HUES64 (cell line): Measurements from ENCODE around the gene PCDHAC2.

Experiments
- H3K27ac ChIP-seq: 2 replicates; pipeline ENCODE4 v1.7.0; 2013; ENCODE audit warnings: low read depth, low read length, inconsistent platforms
- H3K27me3 ChIP-seq: 2 replicates; pipeline ENCODE4 v1.6.1; 2013; ENCODE audit warnings: mild to moderate bottlenecking, low read length; ENCODE audit not compliant: insufficient read depth
- H3K36me3 ChIP-seq: 2 replicates; pipeline ENCODE4 v1.6.1; 2013; ENCODE audit warnings: mild to moderate bottlenecking, low read length; ENCODE audit not compliant: insufficient read depth
- H3K4me1 ChIP-seq: 2 replicates; pipeline ENCODE4 v1.6.1; 2013; ENCODE audit warnings: mild to moderate bottlenecking, low read length, moderate library complexity; ENCODE audit not compliant: insufficient read depth
- H3K4me3 ChIP-seq: 2 replicates; pipeline ENCODE4 v1.5.1; 2013; ENCODE audit warnings: mild to moderate bottlenecking, low read length, moderate library complexity
- H3K9ac ChIP-seq: 2 replicates; pipeline ENCODE4 v1.6.1; 2013; ENCODE audit warnings: mild to moderate bottlenecking, low read depth, low read length
- H3K9me3 ChIP-seq: 2 replicates; pipeline ENCODE4 v1.6.1; 2013; ENCODE audit warnings: low read depth, low read length; ENCODE audit not compliant: insufficient read depth
- WGBS: fragments of 150-250, 120-280 bp; methylation state at CpG from one replicate; pipeline ENCODE4 v1.1.7; 2013; ENCODE audit warnings: missing lambda C conversion rate; 5-methylcytosine and 5-hydroxymethylcytosine counted together

The PCDHAC2 gene

DNA sequence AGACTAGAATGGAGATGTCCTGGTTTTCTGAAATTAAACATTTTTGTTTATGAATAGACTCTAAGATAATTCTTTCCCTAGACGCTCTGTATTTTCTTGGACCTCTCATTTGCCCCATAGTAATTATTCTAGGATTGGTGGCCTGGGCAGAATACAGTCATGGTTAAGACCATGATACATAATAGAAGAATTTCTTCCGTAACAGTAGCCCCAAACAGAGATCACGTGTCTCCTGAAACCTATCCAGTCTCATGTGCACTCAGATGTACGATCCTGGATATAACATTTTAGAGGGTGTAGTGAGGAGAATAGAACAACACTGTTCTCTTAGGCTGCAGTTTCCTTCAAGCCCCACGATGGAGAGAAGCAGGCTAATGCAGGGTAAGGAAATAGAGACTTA lies 22.3 kb downstream of the PCDHAC2 start:
- WGBS = 95% methylated on average over 4 of the region's 5 CpGs
- H3K4me1 ChIP-seq = peaks cover 61% of the 10 kb centered on the region
- H3K36me3 ChIP-seq = no peaks in the 10 kb centered on the region; the same call in 1 of the 2 replicates
- H3K27ac ChIP-seq = no peak overlapping the region
- H3K27me3 ChIP-seq = no peaks in the 10 kb centered on the region
- no peaks in the 10 kb centered on the region for H3K9me3 ChIP-seq
- H3K9ac ChIP-seq = no peak overlapping the region
- no peak overlapping the region for H3K4me3 ChIP-seq

DNA sequence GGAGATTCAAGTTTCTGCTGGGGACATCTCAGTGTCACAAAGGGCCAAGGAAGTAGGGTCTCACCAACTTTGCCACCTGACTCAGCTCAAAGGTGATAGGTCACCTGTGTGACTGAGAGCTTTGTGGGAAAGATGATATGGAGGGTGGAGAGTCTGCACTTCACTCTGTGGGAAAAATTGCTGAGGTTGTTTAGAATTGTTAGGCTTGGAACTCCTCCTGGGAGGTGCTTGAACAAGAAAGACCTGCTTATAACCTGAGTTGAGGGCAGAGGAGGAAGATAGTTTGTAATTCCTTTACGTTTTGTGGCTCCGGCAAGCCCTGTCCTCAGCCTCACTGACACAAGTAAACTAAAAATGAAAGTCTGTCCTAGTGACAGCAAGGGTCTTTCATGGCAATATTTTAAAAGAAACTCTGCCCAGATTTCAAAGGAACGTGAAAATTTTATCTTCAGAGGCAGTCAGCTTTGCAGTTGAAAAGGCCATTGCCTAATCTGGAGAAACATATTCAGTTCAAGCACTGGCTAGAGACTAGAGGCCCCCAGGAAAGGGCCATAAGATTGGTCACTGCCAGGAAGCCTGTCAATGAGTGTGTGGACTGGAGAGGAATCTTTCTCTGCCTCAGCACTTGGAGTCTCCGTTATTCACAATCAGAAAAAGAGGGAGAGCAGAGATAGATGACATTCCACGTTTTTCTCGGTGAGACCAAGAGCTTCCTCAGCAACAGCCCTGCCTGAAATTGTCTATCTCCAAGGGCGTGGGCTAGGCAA lies 23.2 kb downstream of the PCDHAC2 start:
- Histone ChIP-seq H3K27me3 (no peaks in the 10 kb centered on the region), H3K27ac (no peak overlapping the region), H3K9me3 (no peaks in the 10 kb centered on the region), H3K36me3 (no peaks in the 10 kb centered on the region; the same call in 1 of the 2 replicates), H3K9ac (no peak overlapping the region), H3K4me3 (no peak overlapping the region), H3K4me1 (peaks cover 55% of the 10 kb centered on the region)
- WGBS = 85% methylated on average over 7 of the region's 7 CpGs

DNA sequence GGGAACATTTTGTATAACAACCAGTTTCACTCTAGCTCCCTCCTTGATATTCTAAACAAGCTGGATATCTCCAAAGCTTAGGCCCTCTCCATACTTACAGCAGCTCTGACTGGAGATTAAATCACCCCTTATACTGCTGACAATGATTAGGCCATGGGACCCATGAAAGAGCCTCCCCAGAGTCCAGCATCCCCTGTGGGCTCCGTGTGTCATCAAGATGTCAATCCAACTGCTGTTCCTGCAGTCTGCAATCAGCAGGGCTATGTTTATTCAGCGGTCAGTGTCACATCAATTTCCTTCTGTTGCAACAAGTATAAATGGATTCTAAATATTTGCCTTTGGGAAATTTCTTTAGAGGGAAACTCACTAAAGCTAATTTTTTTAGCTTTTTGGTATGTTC lies 26.6 kb downstream of the PCDHAC2 start:
- H3K36me3 ChIP-seq = no peaks in the 10 kb centered on the region; the same call in 1 of the 2 replicates
- no peak overlapping the region for H3K4me3 ChIP-seq
- no peak overlapping the region for H3K27ac ChIP-seq
- no peaks in the 10 kb centered on the region for H3K9me3 ChIP-seq
- H3K9ac ChIP-seq = no peak overlapping the region
- peaks cover 32% of the 10 kb centered on the region for H3K4me1 ChIP-seq
- no peaks in the 10 kb centered on the region for H3K27me3 ChIP-seq
- WGBS = 91% methylated on average over 2 of the region's 2 CpGs

DNA sequence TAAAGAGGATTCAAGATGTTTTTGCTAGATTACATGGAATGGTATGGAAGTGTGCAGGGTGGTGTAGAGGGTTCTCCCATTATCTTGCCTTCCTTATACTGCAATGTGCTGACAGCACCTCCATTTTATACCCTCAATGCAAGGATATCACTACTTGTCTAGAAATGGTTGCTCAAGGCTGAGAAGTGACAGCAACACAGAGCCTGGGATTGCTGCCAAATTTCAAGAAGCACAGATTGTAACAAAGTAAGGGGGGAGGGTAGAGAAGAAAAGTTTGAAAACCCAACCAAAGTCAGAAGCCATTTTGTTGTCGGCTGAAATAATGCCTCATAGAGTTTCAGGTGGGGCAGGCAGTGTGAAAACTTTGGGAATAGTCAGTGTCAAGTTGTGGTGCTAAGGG lies 29.8 kb downstream of the PCDHAC2 start:
- Histone ChIP-seq H3K36me3 (no peaks in the 10 kb centered on the region; the same call in 1 of the 2 replicates), H3K4me1 (peaks cover 27% of the 10 kb centered on the region), H3K4me3 (no peak overlapping the region), H3K27ac (no peak overlapping the region; the same call in 1 of the 2 replicates), H3K9ac (no peak overlapping the region), H3K27me3 (no peaks in the 10 kb centered on the region), H3K9me3 (no peaks in the 10 kb centered on the region)
- 92% methylated on average over 1 of the region's 1 CpG for WGBS

DNA sequence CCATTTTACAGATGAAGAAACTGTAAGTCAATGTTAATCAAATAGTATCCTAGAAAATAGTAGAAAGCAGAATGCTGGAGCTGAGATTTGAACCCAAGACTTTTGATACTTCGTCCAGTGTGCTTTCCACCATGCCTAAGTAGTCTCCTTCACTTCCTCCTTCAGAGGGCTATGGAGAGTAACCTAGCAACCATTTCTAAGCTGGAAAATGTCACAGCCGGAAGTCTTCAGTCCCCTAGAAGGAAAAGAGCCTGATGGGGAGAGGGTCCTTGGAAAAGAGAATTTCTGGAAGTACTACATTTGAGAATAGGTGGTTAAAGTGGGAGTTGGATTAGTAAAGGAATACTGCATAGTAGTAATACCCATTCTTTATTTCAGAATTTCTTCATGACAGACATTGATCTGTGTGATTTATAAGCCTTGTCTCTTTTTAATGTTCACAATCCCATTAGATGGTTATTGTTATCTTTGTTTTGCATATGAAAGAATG lies 32.7 kb downstream of the PCDHAC2 start:
- H3K9me3 ChIP-seq = no peaks in the 10 kb centered on the region
- H3K4me1 ChIP-seq = peaks cover 48% of the 10 kb centered on the region
- H3K27me3 ChIP-seq = no peaks in the 10 kb centered on the region
- no peaks in the 10 kb centered on the region for H3K36me3 ChIP-seq
- no peak overlapping the region for H3K27ac ChIP-seq
- H3K9ac ChIP-seq = no peak overlapping the region
- 70% methylated on average over 2 of the region's 2 CpGs for WGBS
- H3K4me3 ChIP-seq = no peak overlapping the region

DNA sequence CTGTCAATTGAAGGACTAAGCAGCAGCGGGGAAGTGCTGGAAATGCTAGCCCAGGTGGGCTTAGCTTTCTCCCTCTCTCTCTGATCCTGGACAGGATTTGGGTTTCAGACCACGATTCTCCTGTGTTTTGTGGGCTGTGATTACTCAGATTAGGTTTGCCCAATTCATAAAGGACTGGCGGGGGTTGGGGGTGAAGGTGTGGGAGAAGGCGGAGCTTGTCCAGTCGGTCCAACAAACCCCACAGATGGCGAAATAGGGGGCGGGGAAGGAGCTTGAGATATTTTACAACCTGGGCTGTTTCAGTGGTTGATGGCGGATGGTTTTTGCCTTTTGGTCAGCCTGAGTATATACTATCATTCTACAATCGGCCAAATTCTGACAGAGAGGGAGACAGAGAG lies 35.2 kb downstream of the PCDHAC2 start:
- H3K27ac ChIP-seq = peak overlapping the region; percentile 96
- H3K9ac ChIP-seq = peak overlapping the region; percentile 88
- peak overlapping the region; percentile 65 for H3K4me3 ChIP-seq
- peaks cover 57% of the 10 kb centered on the region for H3K4me1 ChIP-seq
- no peaks in the 10 kb centered on the region for H3K9me3 ChIP-seq
- H3K27me3 ChIP-seq = no peaks in the 10 kb centered on the region
- H3K36me3 ChIP-seq = no peaks in the 10 kb centered on the region
- 3% methylated on average over 8 of the region's 9 CpGs for WGBS

DNA sequence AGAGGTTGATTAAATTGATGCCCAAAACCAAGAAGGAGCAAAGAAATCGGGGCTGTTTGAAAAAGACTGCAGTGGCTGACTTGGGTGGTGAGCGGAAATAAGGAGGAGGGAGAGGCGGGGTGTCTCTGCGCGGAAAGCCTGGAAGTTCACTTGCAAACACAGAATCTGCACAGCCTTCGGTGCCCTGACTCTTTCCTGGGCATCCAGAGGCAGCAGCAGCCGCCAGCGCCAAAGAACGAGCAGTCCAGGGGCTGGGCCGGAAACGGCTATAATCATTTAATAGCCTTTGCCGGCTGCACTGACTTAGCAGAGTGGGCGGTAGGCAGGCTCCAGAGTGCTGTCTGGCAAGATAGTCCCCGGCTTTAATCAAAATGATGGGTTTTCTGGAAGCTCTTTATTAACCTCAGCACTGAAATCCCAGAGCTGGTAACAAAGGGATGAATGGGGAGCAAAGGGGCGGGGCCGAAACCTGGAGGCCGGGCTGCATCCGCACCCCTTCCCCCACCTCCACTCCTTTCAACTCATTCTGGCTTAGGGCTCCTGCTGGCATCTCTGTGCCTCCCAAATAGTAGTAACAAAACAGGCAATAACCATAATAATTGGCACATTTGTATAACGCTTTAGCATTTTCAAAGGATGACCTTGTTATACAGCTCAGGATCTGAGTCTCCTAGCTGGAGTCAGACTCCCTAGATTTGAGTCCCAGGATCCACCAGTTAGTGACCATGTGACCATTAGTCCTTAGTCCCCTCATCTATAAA lies 35.7 kb downstream of the PCDHAC2 start:
- H3K4me3 ChIP-seq = peak overlapping the region; percentile 65
- H3K36me3 ChIP-seq = no peaks in the 10 kb centered on the region
- H3K9me3 ChIP-seq = no peaks in the 10 kb centered on the region
- H3K27ac ChIP-seq = peak overlapping the region; percentile 96
- H3K27me3 ChIP-seq = no peaks in the 10 kb centered on the region
- WGBS = under 1% methylated on average over 19 of the region's 19 CpGs
- peak overlapping the region; percentile 88 for H3K9ac ChIP-seq
- H3K4me1 ChIP-seq = peaks cover 57% of the 10 kb centered on the region

DNA sequence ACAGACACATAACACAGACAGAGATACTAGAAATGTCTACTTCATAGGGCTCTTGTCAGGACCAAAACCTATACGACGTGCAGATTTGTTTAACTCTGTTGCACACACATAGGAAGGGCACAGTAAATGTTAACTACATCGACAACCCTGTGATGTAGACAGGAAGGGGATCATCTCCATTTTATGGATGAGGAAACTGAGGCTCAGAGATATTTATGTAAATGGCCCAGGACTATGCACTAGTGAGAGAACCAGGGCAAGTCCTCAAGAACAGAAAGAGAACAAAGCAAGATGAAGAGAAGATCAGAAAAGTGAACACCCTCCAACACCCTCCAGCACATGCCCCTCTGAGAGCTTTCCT lies 36.3 kb downstream of the PCDHAC2 start:
- WGBS = 14% methylated on average over 3 of the region's 3 CpGs
- no peaks in the 10 kb centered on the region for H3K36me3 ChIP-seq
- peak overlapping the region; percentile 75 for H3K27ac ChIP-seq
- H3K9me3 ChIP-seq = no peaks in the 10 kb centered on the region
- peaks cover 57% of the 10 kb centered on the region for H3K4me1 ChIP-seq
- peak overlapping the region; percentile 65 for H3K4me3 ChIP-seq
- H3K27me3 ChIP-seq = no peaks in the 10 kb centered on the region
- H3K9ac ChIP-seq = peak overlapping the region; percentile 25; the same call in 1 of the 2 replicates

DNA sequence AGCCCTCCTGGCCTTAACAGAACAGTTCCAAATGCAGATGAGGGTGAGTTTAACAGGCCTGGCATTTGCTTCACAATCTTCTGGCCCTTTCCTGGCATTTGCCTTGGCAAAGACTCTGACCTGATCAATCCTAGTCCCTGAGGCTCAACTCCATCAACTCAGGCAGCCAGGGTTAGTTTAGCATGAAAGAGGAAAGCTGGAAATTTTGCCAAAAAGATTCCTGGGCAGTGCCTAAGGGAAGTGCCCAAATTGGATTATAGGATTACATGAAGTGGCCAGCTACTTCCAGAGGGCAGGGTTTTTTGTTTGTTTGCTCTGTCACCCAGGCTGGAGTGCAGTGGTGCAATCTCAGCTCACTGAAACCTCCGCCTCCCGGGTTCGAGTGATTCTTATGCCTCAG lies 36.8 kb downstream of the PCDHAC2 start:
- Histone ChIP-seq H3K9ac (peak overlapping the region; percentile 25; the same call in 1 of the 2 replicates), H3K27ac (peak overlapping the region; percentile 75), H3K36me3 (no peaks in the 10 kb centered on the region), H3K4me3 (no peak overlapping the region), H3K27me3 (no peaks in the 10 kb centered on the region), H3K9me3 (no peaks in the 10 kb centered on the region), H3K4me1 (peaks cover 55% of the 10 kb centered on the region)
- WGBS = 88% methylated on average over 3 of the region's 3 CpGs

DNA sequence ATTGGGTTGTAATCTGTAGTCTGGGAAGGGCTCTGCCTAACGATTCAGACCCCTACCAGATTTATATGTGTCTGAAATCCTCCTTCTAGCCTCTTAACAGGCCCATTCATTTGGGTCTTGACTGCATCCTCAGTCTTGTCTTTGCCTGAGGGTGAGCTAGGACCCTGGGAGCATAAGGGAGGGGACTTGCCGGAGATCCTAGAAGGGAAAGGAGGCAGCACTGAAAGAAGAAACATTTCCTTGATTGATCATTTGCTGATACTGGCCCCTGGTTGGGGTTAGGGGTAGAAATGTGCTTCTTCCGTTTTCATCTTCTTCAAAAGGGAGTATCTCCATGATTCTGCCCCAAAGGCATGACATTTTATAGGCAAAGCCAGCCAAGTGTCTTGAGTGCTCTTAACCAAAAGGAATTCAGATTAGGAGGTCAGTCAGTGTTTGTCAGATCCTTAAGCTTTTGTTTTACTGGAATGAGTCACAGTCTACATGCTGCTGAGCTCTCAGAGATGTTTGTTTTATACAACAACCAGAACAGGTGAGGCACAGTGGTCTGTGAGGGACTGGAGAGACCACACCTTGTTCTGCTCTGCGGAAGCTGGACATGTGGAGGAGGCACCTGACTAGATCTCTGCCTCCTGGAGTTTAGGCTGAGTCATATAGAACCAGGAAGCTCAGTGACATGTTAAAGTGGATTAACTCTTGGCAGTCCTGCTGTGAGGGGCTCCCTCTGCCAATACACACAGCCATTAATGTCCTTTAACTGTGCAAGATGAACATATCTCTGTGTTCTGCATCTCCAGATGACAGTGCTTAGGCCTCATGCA lies 37.7 kb downstream of the PCDHAC2 start:
- WGBS = 10% methylated on average over 4 of the region's 4 CpGs
- H3K4me1 ChIP-seq = peaks cover 48% of the 10 kb centered on the region
- H3K9ac ChIP-seq = peak overlapping the region; percentile 33; the same call in 1 of the 2 replicates

More for the DNA sequence above, 37.7 kb downstream of the PCDHAC2 start:
- H3K9me3 ChIP-seq = no peaks in the 10 kb centered on the region
- no peaks in the 10 kb centered on the region for H3K27me3 ChIP-seq
- peak overlapping the region; percentile 14; the same call in 1 of the 2 replicates for H3K4me3 ChIP-seq
- H3K36me3 ChIP-seq = no peaks in the 10 kb centered on the region
- peak overlapping the region; percentile 81 for H3K27ac ChIP-seq
